SK-N-SH treated with all-trans-retinoic acid at 6 μM for 48 hours (cell line): ENCODE measurements around the gene FAM217B.

Experiments used
- ATAC-seq: fragments of 200-7000 bp; cut with Tn5 transposase; 3 replicates; pipeline ENCODE4 v1.9.1; 2020; ENCODE audit warnings: mild to moderate bottlenecking, moderate library complexity
- ARNTL ChIP-seq: fragments of 450-650 bp; formaldehyde crosslinking; IDR thresholded peaks from 2 replicates; pipeline ENCODE4 v1.5.0; 2020; ENCODE audit warnings: low read depth, mild to moderate bottlenecking, moderate library complexity, borderline replicate concordance
- BACH2 ChIP-seq: fragments of 250-450 bp; sonication (Bioruptor Pico); IDR thresholded peaks from 2 replicates; pipeline ENCODE4 v1.9.0; 2021; ENCODE audit warnings: mild to moderate bottlenecking, borderline replicate concordance
- CSDC2 ChIP-seq: fragments of 250-450 bp; sonication (Bioruptor Pico); IDR thresholded peaks from 2 replicates; pipeline ENCODE4 v1.5.0; 2020; ENCODE audit warnings: mild to moderate bottlenecking, moderate library complexity
- ESRRG ChIP-seq: fragments of 250-450 bp; sonication (Bioruptor Pico); IDR thresholded peaks from 2 replicates; pipeline ENCODE4 v1.6.1; 2021; ENCODE audit warnings: mild to moderate bottlenecking
- GLIS3 ChIP-seq: fragments of 250-450 bp; sonication (Bioruptor Pico); IDR thresholded peaks from 2 replicates; pipeline ENCODE4 v1.5.0; 2020; ENCODE audit warnings: mild to moderate bottlenecking, moderate library complexity
- ISL1 ChIP-seq: fragments of 250-450 bp; sonication (Bioruptor Pico); IDR thresholded peaks from 2 replicates; pipeline ENCODE4 v2.1.2; 2022; ENCODE audit warnings: mild to moderate bottlenecking, moderate library complexity
- PPARA ChIP-seq: fragments of 250-450 bp; sonication (Bioruptor Pico); IDR thresholded peaks from 2 replicates; pipeline ENCODE4 v1.5.0; 2020; ENCODE audit warnings: mild to moderate bottlenecking, borderline replicate concordance
- RARB ChIP-seq: fragments of 250-450 bp; sonication (Bioruptor Pico); IDR thresholded peaks from 2 replicates; pipeline ENCODE4 v1.8.0; 2021; ENCODE audit warnings: mild to moderate bottlenecking, moderate library complexity
- SNAI2 ChIP-seq: fragments of 250-450 bp; sonication (Bioruptor Pico); IDR thresholded peaks from 2 replicates; pipeline ENCODE4 v1.5.0; 2020; ENCODE audit warnings: mild to moderate bottlenecking, moderate library complexity
- TCF4 ChIP-seq: fragments of 250-450 bp; sonication (Bioruptor Pico); IDR thresholded peaks from 2 replicates; pipeline ENCODE4 v1.8.0; 2021; ENCODE audit warnings: mild to moderate bottlenecking, moderate library complexity, borderline replicate concordance
- TOX ChIP-seq: fragments of 250-450 bp; sonication (Bioruptor Pico); IDR thresholded peaks from 2 replicates; pipeline ENCODE4 v1.8.0; 2021; ENCODE audit warnings: mild to moderate bottlenecking, moderate library complexity, borderline replicate concordance
- ZC3H10 ChIP-seq: fragments of 250-450 bp; sonication (Bioruptor Pico); IDR thresholded peaks from 2 replicates; pipeline ENCODE4 v1.5.1; 2021; ENCODE audit warnings: mild to moderate bottlenecking, moderate library complexity
- ZFP3 ChIP-seq: fragments of 250-450 bp; sonication (Bioruptor Pico); IDR thresholded peaks from 2 replicates; pipeline ENCODE4 v1.5.0; 2020; ENCODE audit warnings: mild to moderate bottlenecking, moderate library complexity
- ZNF565 ChIP-seq: fragments of 450-650 bp; formaldehyde crosslinking; conservative IDR thresholded peaks from 2 replicates; pipeline ENCODE4 v1.5.0; 2020; ENCODE audit warnings: low read depth, mild to moderate bottlenecking, moderate library complexity
- ZNF70 ChIP-seq: fragments of 450-650 bp; formaldehyde crosslinking; IDR thresholded peaks from 2 replicates; pipeline ENCODE4 v1.5.0; 2020; ENCODE audit warnings: mild to moderate bottlenecking, moderate library complexity
- ZNF8 ChIP-seq: fragments of 450-650 bp; formaldehyde crosslinking; IDR thresholded peaks from 2 replicates; pipeline ENCODE4 v1.5.0; 2020; ENCODE audit warnings: mild to moderate bottlenecking, moderate library complexity
- TF ChIP-seq, protein P1 (sequence below): fragments of 250-450 bp; sonication (Bioruptor Pico); IDR thresholded peaks from 2 replicates; pipeline ENCODE4 v1.5.1; 2020; ENCODE audit warnings: low read depth, mild to moderate bottlenecking, moderate library complexity
- TF ChIP-seq, protein P2 (sequence below): fragments of 250-450 bp; sonication (Bioruptor Pico); IDR thresholded peaks from 2 replicates; pipeline ENCODE4 v1.5.1; 2021; ENCODE audit warnings: mild to moderate bottlenecking, moderate library complexity
- TF ChIP-seq, protein P3 (sequence below): fragments of 250-450 bp; sonication (Bioruptor Pico); IDR thresholded peaks from 2 replicates; pipeline ENCODE4 v1.8.0; 2020; ENCODE audit warnings: mild to moderate bottlenecking, moderate library complexity, borderline replicate concordance
- TF ChIP-seq, protein P4 (sequence below): fragments of 250-450 bp; sonication (Bioruptor Pico); IDR thresholded peaks from 2 replicates; pipeline ENCODE4 v1.5.0; 2020; ENCODE audit warnings: mild to moderate bottlenecking, moderate library complexity

Gene FAM217B

DNA sequence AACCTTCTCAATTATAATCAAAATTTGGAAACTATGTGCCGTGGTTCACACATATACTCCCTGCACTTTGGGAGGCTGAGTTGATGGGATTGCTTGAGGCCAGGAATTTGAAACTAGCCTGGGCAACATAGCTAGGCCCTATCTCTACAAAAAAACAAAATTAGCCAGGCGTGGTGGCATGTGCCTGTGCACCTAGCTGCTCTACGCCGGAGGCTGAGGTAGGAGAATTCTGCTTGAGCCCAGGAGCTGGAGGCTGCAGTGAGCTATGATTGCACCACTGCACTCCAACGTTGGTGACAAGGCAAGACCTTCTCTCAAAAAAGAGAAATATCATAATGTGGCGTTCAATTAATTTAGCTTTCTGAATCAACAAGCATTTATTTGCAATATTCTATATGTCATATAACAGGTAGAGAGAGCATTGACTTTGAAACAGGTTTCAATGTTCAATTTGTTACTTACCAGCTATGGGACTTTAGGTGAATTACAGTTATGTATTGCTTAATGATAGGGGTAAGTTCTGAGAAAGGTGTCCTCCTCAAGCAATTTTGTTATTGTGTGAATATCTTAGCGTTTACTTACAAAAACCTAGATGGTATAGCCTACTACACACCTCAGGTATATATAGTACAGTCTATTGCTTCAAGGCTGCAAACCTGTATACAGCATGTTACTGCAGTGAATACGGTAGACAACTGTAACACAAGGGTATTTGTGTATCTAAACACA is 4.6 kb upstream of the FAM217B start:
- ATAC-seq: no peak
- TF ChIP-seq ARNTL: no peak
- no peak for TF ChIP-seq TCF4 (CRISPR knock-in tag)
- TF ChIP-seq, protein P1, sequence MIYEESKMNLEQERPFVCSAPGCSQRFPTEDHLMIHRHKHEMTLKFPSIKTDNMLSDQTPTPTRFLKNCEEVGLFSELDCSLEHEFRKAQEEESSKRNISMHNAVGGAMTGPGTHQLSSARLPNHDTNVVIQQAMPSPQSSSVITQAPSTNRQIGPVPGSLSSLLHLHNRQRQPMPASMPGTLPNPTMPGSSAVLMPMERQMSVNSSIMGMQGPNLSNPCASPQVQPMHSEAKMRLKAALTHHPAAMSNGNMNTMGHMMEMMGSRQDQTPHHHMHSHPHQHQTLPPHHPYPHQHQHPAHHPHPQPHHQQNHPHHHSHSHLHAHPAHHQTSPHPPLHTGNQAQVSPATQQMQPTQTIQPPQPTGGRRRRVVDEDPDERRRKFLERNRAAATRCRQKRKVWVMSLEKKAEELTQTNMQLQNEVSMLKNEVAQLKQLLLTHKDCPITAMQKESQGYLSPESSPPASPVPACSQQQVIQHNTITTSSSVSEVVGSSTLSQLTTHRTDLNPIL: no peak
- no peak for TF ChIP-seq ISL1 (CRISPR knock-in tag)
- TF ChIP-seq, protein P2, sequence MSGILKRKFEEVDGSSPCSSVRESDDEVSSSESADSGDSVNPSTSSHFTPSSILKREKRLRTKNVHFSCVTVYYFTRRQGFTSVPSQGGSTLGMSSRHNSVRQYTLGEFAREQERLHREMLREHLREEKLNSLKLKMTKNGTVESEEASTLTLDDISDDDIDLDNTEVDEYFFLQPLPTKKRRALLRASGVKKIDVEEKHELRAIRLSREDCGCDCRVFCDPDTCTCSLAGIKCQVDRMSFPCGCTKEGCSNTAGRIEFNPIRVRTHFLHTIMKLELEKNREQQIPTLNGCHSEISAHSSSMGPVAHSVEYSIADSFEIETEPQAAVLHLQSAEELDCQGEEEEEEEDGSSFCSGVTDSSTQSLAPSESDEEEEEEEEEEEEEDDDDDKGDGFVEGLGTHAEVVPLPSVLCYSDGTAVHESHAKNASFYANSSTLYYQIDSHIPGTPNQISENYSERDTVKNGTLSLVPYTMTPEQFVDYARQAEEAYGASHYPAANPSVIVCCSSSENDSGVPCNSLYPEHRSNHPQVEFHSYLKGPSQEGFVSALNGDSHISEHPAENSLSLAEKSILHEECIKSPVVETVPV (CRISPR knock-in tag): no peak
- TF ChIP-seq CSDC2: no peak

DNA sequence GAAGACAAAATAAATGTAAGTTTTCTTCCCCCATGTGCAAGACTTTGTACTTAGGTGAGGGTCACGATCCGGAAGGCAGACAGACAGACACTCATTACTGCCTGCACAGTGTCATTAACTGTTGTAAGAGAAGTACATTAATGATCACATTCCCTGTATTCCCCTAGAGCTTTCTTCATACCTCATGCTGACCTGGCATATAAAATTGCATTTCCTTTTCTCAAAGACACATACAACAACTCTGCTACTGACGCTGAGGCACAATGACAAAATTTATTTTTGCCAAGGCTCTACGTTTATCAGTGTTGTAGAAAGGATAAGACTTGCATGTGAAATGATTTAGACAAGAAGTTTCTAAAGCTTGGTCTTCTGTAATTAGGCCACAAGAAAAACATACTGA is 3.8 kb upstream of the FAM217B start:
- TF ChIP-seq, protein P3, sequence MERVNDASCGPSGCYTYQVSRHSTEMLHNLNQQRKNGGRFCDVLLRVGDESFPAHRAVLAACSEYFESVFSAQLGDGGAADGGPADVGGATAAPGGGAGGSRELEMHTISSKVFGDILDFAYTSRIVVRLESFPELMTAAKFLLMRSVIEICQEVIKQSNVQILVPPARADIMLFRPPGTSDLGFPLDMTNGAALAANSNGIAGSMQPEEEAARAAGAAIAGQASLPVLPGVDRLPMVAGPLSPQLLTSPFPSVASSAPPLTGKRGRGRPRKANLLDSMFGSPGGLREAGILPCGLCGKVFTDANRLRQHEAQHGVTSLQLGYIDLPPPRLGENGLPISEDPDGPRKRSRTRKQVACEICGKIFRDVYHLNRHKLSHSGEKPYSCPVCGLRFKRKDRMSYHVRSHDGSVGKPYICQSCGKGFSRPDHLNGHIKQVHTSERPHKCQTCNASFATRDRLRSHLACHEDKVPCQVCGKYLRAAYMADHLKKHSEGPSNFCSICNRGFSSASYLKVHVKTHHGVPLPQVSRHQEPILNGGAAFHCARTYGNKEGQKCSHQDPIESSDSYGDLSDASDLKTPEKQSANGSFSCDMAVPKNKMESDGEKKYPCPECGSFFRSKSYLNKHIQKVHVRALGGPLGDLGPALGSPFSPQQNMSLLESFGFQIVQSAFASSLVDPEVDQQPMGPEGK (CRISPR knock-in tag): no peak
- TF ChIP-seq ZNF70 (CRISPR knock-in tag) (no peak), GLIS3 (CRISPR knock-in tag) (no peak), PPARA (CRISPR knock-in tag) (no peak), TCF4 (CRISPR knock-in tag) (no peak), BACH2 (CRISPR knock-in tag) (no peak), TOX (no peak), ESRRG (no peak), RARB (no peak), ZFP3 (CRISPR knock-in tag) (no peak), ZC3H10 (CRISPR knock-in tag) (no peak), SNAI2 (CRISPR knock-in tag) (no peak), ZNF565 (CRISPR knock-in tag) (no peak), ZNF8 (CRISPR knock-in tag) (no peak)
- TF ChIP-seq, protein P2 (CRISPR knock-in tag): no peak
- TF ChIP-seq, protein P1: no peak
- TF ChIP-seq, protein P4, sequence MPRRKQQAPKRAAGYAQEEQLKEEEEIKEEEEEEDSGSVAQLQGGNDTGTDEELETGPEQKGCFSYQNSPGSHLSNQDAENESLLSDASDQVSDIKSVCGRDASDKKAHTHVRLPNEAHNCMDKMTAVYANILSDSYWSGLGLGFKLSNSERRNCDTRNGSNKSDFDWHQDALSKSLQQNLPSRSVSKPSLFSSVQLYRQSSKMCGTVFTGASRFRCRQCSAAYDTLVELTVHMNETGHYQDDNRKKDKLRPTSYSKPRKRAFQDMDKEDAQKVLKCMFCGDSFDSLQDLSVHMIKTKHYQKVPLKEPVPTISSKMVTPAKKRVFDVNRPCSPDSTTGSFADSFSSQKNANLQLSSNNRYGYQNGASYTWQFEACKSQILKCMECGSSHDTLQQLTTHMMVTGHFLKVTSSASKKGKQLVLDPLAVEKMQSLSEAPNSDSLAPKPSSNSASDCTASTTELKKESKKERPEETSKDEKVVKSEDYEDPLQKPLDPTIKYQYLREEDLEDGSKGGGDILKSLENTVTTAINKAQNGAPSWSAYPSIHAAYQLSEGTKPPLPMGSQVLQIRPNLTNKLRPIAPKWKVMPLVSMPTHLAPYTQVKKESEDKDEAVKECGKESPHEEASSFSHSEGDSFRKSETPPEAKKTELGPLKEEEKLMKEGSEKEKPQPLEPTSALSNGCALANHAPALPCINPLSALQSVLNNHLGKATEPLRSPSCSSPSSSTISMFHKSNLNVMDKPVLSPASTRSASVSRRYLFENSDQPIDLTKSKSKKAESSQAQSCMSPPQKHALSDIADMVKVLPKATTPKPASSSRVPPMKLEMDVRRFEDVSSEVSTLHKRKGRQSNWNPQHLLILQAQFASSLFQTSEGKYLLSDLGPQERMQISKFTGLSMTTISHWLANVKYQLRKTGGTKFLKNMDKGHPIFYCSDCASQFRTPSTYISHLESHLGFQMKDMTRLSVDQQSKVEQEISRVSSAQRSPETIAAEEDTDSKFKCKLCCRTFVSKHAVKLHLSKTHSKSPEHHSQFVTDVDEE: no peak
- TF ChIP-seq, all 23 proteins: peak for 0
- ATAC-seq: no peak

DNA sequence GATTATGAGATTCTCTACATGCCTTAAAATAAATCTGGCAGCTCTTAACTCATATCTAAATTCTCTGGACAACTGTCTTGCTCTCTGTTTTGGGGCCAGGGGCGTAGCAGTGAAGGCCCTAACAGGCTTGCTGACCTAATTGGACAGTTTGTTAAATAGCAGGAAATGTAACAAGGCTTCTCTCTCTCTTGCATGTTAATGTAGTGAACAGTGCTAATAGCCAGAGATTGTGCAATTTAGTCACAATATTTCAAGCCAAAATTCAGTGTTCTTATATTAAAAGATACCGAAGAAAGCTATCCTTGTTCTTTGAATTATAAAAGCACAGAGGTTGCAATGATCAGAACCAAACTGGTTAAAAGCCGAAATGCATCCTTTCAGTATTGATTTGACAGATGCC is 3.0 kb upstream of the FAM217B start:
- TF ChIP-seq ISL1 (CRISPR knock-in tag) (no peak), ZC3H10 (CRISPR knock-in tag) (no peak), ZNF565 (CRISPR knock-in tag) (no peak), ZFP3 (CRISPR knock-in tag) (no peak), ESRRG (no peak)
- TF ChIP-seq, protein P1: no peak

More for the DNA sequence above, 3.0 kb upstream of the FAM217B start:
- no peak for ATAC-seq
